Adrenal gland (tissue), 12 donors: ENCODE results near the gene EHMT1. TPM values are rescaled to one million over a fixed set of nuclear protein-coding genes. Genes with fewer than 3 reads are reported as not detected.

Experiments
- DNase-seq, 7 donors: peaks; one replicate each; pipeline ENCODE4 v3.0.0-alpha.2; 2019 to 2020
- H3K27ac ChIP-seq, 5 donors: fragments of 200-600 bp; sonication (generic) in 4 of 5; 1 replicate in 3 of 5; 2 replicates in 2 of 5; pipeline versions ENCODE4 v1.5.1 to v1.8.0; 2016 to 2020; ENCODE audit warnings: mild to moderate bottlenecking in 1 of 5
- H3K27me3 ChIP-seq: fragments of 200-600 bp; 2 replicates; pipeline ENCODE4 v1.8.0; 2021
- H3K36me3 ChIP-seq, 2 donors: fragments of 200-600 bp; replicated peaks in 1 of 2; 1 replicate in 1 of 2; 2 replicates in 1 of 2; pipeline versions ENCODE4 v1.5.1 to v1.8.0; 2018 to 2022
- H3K4me1 ChIP-seq, 2 donors: fragments of 200-600 bp; replicated peaks in 1 of 2; 1 replicate in 1 of 2; 2 replicates in 1 of 2; pipeline versions ENCODE4 v1.5.1 to v1.8.0; 2018 to 2021
- H3K4me3 ChIP-seq, 4 donors: fragments of 200-600 bp; sonication (generic) in 3 of 4; one replicate each; pipeline ENCODE4 v1.5.1; 2016 to 2018
- H3K9me3 ChIP-seq, 3 donors: fragments of 200-600 bp; sonication (generic) in 1 of 3; replicated peaks in 1 of 3; 1 replicate in 2 of 3; 2 replicates in 1 of 3; pipeline versions ENCODE4 v1.5.1 to v1.8.0; 2016 to 2021
- CTCF ChIP-seq, 6 experiments: fragments of 450-650 bp in 4 of 6; fragments of 200-600 bp in 2 of 6; sonication (generic) in 1 of 6; IDR thresholded peaks; 1 replicate in 5 of 6; 2 replicates in 1 of 6; pipeline versions ENCODE4 v1.5.1 to v1.8.0; 2016 to 2021; ENCODE audit warnings: antibody characterized with exemption in 6 of 6, mild to moderate bottlenecking in 2 of 6, moderate library complexity in 1 of 6
- POLR2A ChIP-seq, 2 donors: fragments of 450-650 bp; IDR thresholded peaks; one replicate each; pipeline ENCODE4 v1.6.1; 2017; ENCODE audit warnings: antibody characterized with exemption in 2 of 2, mild to moderate bottlenecking in 2 of 2, moderate library complexity in 1 of 2
- WGBS, 4 donors: extraction: QIAGEN DNeasy Blood & Tissue Kit in 2 of 4; methylation state at CpG; one replicate each; pipeline versions ENCODE4 v1.1.5 to v1.1.7; 2013 to 2017; 5-methylcytosine and 5-hydroxymethylcytosine counted together
- intact Hi-C, 2 donors: fragments of 100-400 bp; cut with DNase I; formaldehyde crosslinking; loops; one replicate each; pipeline versions ENCODE4 v1.14.1 to v1.15.0; 2022 to 2023
- polyA plus RNA-seq, 3 donors: library from polyadenylated mRNA; stranded (reverse); fragments of 200-250 nt in 2 of 3; fragments of 350-450 nt in 1 of 3; fragmentation: Illumina TruSeq in 1 of 3; extraction: RNeasy Lipid Tissue Mini Kit (QIAGEN cat#74804) in 1 of 3; gene quantifications; one replicate each; pipeline ENCODE4 v1.2.3, GENCODE V29; 2013 to 2014
- total RNA-seq, 9 donors: library from RNA; depleted of rRNA in 4 of 9; stranded (reverse); fragments of >200 nt in 4 of 9; fragments of 120-200 nt in 1 of 9; fragmentation: NEBNext Ultra II Directional in 1 of 9; extraction: Animal tissue kit (Norgen Biotek cat#: 25700) in 1 of 9; gene quantifications; one replicate each; pipeline versions ENCODE4 v1.1.0 to v1.2.4, GENCODE V29; 2013 to 2023
- donor health status: healthy with polysubstance abuse.
- donor health status: Bipolar disorder and iron deficiency.
- donor health status: DM: yes; HTN: yes; CAD: no.
- donor health status: DM: no; HTN: no; CAD: no.
- donor health status: DM: no; HTN: no; CAD: no.
- donor health status: DM: yes; HTN: yes; CAD: no.

EHMT1 gene
- total and polyA plus RNA-seq, 12 donors = 42.0 to 171 (median 71.0) TPM

- no peaks in the 10 kb centered on the region for H3K27me3 ChIP-seq
- no peaks in the 10 kb centered on the region for H3K9me3 ChIP-seq
- H3K4me1 ChIP-seq = no peaks in the 10 kb centered on the region
- intact Hi-C loops = no loop called here
- H3K27ac ChIP-seq = no peak overlapping the region
- no peaks in the 10 kb centered on the region for H3K36me3 ChIP-seq
- H3K4me3 ChIP-seq = no peak overlapping the region
- 79 to 87% (median 85%) methylated on average over 8 of the region's 8 CpGs for WGBS, 4 donors
- TF ChIP-seq POLR2A (IDR thresholded peaks at IDR 0.05) = no peak
- TF ChIP-seq CTCF (IDR thresholded peaks at IDR 0.05) = no peak
- no peak for DNase-seq
Observed at GRCh38 chr9:137598943-137599342, 19.9 kb upstream of the EHMT1 start.

GRCh38 chr9:137602661-137603060 is 16.1 kb upstream of the EHMT1 start:
- intact Hi-C loops = no loop called here
- no peak overlapping the region for H3K4me3 ChIP-seq
- H3K36me3 ChIP-seq = no peaks in the 10 kb centered on the region
- WGBS, 4 donors = 10 to 26% (median 16%) methylated on average over 3 of the region's 3 CpGs
- H3K9me3 ChIP-seq = no peaks in the 10 kb centered on the region
- DNase-seq = no peak
- H3K4me1 ChIP-seq = peaks cover 14 to 15% of the 10 kb centered on the region in 2 donors
- TF ChIP-seq CTCF (IDR thresholded peaks at IDR 0.05) (peak in 1 of 6 experiments; percentile 19), POLR2A (IDR thresholded peaks at IDR 0.05) (no peak)
- H3K27ac ChIP-seq = peak overlapping the region in 1 of 5 donors; percentile 29
- H3K27me3 ChIP-seq = no peaks in the 10 kb centered on the region

GRCh38 chr9:137603879-137604278 is 14.9 kb upstream of the EHMT1 start:
- intact Hi-C loops = no loop called here
- no peak for DNase-seq
- Histone ChIP-seq H3K4me1 (peaks cover 14 to 15% of the 10 kb centered on the region in 2 donors), H3K27ac (no peak overlapping the region), H3K9me3 (no peaks in the 10 kb centered on the region), H3K36me3 (no peaks in the 10 kb centered on the region), H3K4me3 (no peak overlapping the region), H3K27me3 (no peaks in the 10 kb centered on the region)
- WGBS, 4 donors = 82 to 91% (median 83%) methylated on average over 9 to 13 of the region's 13 CpGs
- TF ChIP-seq CTCF (IDR thresholded peaks at IDR 0.05) (no peak), POLR2A (IDR thresholded peaks at IDR 0.05) (no peak)

- H3K4me1 ChIP-seq = peaks cover 14 to 15% of the 10 kb centered on the region in 2 donors
- TF ChIP-seq CTCF (IDR thresholded peaks at IDR 0.05) = no peak
- no peak for TF ChIP-seq POLR2A (IDR thresholded peaks at IDR 0.05)
- intact Hi-C loops = no loop called here
- H3K27me3 ChIP-seq = no peaks in the 10 kb centered on the region
- 17 to 51% (median 29%) methylated on average over 10 to 44 of the region's 49 CpGs for WGBS, 4 donors
- peak overlapping the region in 2 of 5 donors; percentile 59 to 85 for H3K27ac ChIP-seq
- H3K9me3 ChIP-seq = no peaks in the 10 kb centered on the region
- peak overlapping the region in 2 of 4 donors; percentile 37 to 77 for H3K4me3 ChIP-seq
- H3K36me3 ChIP-seq = no peaks in the 10 kb centered on the region
- DNase-seq = peak in 3 of 7 donors; percentile 44 to 59 (median 45)
Observed at GRCh38 chr9:137604345-137605086, 14.3 kb upstream of the EHMT1 start.
